NT2/D1 (cell line): ENCODE measurements around the gene KRTAP10-2.

ENCODE experiments used
- YY1 ChIP-seq: IDR thresholded peaks from 2 replicates; pipeline ENCODE4 v1.6.1; 2011; ENCODE audit not compliant: insufficient read length, insufficient read depth
- ZNF274 ChIP-seq: IDR thresholded peaks from 2 replicates; pipeline ENCODE4 v1.6.1; 2011; ENCODE audit warnings: mild to moderate bottlenecking, low read depth, low read length

GRCh38 chr21:44551340-44551961, at the start of gene KRTAP10-2:
- TF ChIP-seq YY1 (no peak), ZNF274 (no peak)
